ENCODE results near the gene MBLAC1. TPM values are rescaled to one million over a fixed set of nuclear protein-coding genes. Genes with fewer than 3 reads are reported as not detected.

The MBLAC1 gene
- total and polyA plus RNA-seq, 10 of the 15 experiments (the other 5 are each of a cell fraction or from before 2014, with no cell fraction given) = 0.24 to 3.2 (median 1.8) TPM; not detected in 1

- TF ChIP-seq SPI1 (IDR thresholded peaks at IDR 0.05; ENCODE audit: borderline replicate concordance, insufficient read depth, low read depth, low read length) (no peak), NR2C1 (IDR thresholded peaks at IDR 0.05) (no peak), ZBED1 (IDR thresholded peaks at IDR 0.05; ENCODE audit: borderline replicate concordance) (0 out of 2 replicates have a peak, but pooled peaks have one; percentile 62), TARDBP (IDR thresholded peaks at IDR 0.05; ENCODE audit: borderline replicate concordance) (no peak), WRNIP1 (IDR thresholded peaks at IDR 0.05; ENCODE audit: borderline replicate concordance, low read depth, low read length) (no peak), IRF3 (IDR thresholded peaks at IDR 0.05) (peak; percentile 70), SKIL (IDR thresholded peaks at IDR 0.05; ENCODE audit: low read depth, poor library complexity, severe bottlenecking) (no peak), MTA2 (IDR thresholded peaks at IDR 0.05; ENCODE audit: low read depth) (no peak), BHLHE40 (IDR thresholded peaks at IDR 0.05; ENCODE audit: borderline replicate concordance in 1 of 2, low read depth in 2 of 2, low read length in 1 of 2) (peak; percentile 66 to 89), ZNF592 (IDR thresholded peaks at IDR 0.05) (no peak), ETV6 (conservative IDR thresholded peaks at IDR 0.05 in 1 of 2, IDR thresholded peaks at IDR 0.05 in 1 of 2; ENCODE audit: borderline replicate concordance in 1 of 2, low read depth in 1 of 2) (no peak), GABPA (IDR thresholded peaks at IDR 0.05; ENCODE audit: low read depth) (0 out of 2 replicates have a peak, but pooled peaks have one; percentile 12), SMC3 (IDR thresholded peaks at IDR 0.05; ENCODE audit: borderline replicate concordance, low read length) (0 out of 2 replicates have a peak, but pooled peaks have one; percentile 6), MYB (IDR thresholded peaks at IDR 0.05; ENCODE audit: borderline replicate concordance, low read depth, low read length) (no peak), MYC (IDR thresholded peaks at IDR 0.05; ENCODE audit: insufficient read depth, insufficient read length, insufficient replicate concordance, low read length, severe bottlenecking) (no peak), NRF1 (conservative IDR thresholded peaks at IDR 0.05; ENCODE audit: low read depth, low read length) (0 out of 2 replicates have a peak, but pooled peaks have one; percentile 6), MLLT1 (IDR thresholded peaks at IDR 0.05) (0 out of 2 replicates have a peak, but pooled peaks have one; percentile 2)
Measured at GRCh38 chr7:100101016-100101862, 25.5 kb upstream of the MBLAC1 start, which contains the start of the genes AP4M1 and MCM7 (continued).

Data from GM12878 (cell line).